HG03432 (cell line): ENCODE data around the gene GOLGA7B.

ENCODE experiments used
- ATAC-seq: cut with Tn5 transposase; IDR thresholded peaks from one replicate; pipeline ENCODE4 v1.9.1; 2021; ENCODE audit warnings: mild to moderate bottlenecking, moderate library complexity; ENCODE audit not compliant: unreplicated experiment

GOLGA7B gene

GRCh38 chr10:97892506-97892905 is 42.9 kb downstream of the GOLGA7B start:
- ATAC-seq = no peak

GRCh38 chr10:97892939-97893338 is 43.3 kb downstream of the GOLGA7B start:
- no peak for ATAC-seq

GRCh38 chr10:97894092-97894491 is 44.4 kb downstream of the GOLGA7B start:
- no peak for ATAC-seq

- ATAC-seq = no peak
Measured at GRCh38 chr10:97895084-97895483, 45.4 kb downstream of the GOLGA7B start.

- ATAC-seq = no peak
Measured at GRCh38 chr10:97895915-97896314, 46.3 kb downstream of the GOLGA7B start.

DNA sequence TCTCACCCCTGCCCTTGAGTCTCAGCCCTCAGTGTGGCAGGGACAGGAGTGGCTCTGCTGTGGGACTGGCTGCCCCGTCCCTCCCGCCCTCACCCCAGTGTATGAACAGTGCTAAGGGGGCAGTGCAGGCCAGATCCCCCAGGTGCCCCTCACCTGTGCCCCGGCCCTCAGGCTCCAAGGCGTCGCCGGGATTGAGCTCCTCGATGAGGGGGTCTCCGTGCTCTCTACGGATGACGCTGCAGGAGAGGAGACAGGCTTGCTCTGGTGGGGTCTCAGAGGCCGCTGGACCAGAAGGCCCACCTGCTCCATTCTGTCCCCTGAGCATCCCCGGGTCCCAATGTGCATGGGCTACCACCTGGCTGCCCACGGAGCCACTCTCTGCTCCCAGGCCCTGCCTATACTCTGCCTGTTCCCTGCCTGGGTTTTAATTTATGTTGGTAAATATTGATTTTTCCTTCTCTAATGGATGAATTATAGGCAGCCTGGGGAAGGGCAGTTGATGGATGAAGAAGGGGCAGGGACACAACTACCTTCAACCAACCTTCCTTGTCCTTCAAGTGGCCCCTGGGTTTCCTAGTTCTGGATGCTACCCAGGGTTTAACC is 47.2 kb downstream of the GOLGA7B start:
- ATAC-seq = no peak

DNA sequence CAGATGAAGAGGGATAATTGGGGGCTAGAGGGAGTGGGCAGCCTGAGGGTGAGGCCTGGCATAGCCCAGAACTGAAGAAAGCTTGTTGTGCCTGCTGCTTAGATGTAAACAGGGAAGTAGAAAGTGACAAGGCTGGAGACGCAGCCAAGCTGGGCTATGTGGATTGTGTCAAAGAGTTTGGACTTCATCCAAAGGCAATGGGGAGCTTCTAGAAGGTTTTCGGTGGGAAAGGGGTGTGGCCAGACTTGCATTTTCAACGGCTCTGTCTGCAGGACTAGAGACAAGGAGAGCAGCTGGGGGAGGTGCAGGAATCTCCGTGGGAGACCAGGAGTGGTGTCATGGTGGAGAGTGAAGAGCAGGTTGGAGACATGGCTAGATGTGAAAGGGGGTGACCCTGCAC is 48.8 kb downstream of the GOLGA7B start:
- no peak for ATAC-seq

- no peak for ATAC-seq
Measured at GRCh38 chr10:97901381-97901780, 51.7 kb downstream of the GOLGA7B start.

DNA sequence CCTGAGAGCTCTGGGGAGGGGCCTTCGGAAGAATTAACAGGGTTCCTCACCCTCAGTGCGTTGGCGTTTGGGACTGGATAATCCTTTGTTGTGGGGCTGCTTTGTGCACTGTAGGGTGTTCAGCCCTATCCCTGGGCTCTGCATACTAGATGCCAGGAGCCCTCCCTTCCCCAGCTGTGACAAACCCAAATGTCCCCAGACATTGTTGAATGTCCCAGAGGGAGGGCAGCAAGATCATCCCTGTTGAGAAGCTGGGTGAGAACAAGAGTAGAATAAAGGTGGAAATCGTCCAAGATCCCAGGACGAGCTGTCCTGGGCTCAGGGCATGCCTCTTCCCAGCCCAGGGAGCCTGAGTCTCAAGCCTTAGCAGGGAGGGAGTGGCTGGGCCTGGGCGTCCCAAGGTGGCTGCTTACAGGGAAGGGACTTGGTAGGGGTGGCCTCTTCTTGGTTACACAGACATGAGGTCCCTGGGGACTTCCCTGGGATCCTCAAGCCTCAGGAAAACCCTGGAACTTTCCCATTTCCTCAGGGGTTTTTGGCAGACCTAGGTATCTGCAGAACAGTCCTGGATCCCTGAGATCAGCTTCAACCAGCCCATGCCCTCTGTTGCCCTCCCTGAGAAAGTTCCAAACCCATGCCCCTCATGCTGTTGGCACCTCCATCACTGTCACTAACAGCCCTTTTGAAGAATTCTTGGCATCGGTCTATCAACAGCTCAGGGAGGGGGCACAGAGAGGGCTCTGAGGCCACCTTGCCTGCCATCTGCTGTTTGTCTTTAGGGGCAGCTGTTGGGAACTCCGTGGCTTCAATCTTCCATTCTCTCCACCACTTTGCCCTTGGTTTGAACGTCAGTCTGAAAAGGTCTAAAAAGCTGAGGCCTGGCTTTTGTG is 53.7 kb downstream of the GOLGA7B start:
- ATAC-seq = no peak

GRCh38 chr10:97904018-97904381 is 54.4 kb downstream of the GOLGA7B start:
- no peak for ATAC-seq

DNA sequence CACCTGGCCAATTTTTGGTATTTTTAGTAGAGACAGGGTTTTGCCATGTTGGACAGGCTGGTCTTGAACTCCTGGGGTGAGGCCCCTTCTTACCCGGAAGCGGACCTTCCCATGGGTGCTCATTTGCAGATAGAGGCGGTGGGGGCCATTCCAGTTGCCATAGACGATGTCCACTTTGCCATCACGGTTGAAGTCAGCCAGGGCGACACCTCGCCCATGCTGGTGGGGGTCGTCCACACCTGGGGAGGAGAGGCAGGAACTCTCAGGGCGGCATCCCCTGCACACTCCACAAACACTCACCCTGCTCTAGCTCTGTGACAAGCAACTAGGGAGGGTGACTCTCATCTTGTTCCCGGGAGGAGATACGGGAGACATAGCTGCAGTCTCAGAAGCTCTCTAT is 54.9 kb downstream of the GOLGA7B start:
- no peak for ATAC-seq

- no peak for ATAC-seq
Measured at GRCh38 chr10:97905276-97905675, 55.6 kb downstream of the GOLGA7B start.

DNA sequence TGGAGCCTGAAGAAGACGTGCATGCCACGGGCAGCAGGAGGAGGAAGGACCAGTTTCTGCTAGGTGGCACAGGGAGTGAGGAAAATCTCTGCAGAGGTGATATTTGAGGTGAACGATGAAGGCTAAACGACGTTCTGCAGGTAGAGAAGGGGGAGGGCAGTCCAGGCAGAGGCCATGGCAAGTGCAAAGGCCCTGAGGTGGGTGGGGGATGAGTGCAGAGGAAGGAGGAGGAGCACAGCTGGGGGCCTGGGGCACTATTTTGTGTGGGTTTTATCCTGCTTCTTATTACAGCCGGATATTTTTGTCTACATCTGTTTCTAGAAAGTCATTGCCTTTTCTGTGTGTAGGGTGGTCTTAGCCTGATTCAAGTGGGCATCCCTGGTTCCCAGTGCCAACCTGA is 57.6 kb downstream of the GOLGA7B start:
- no peak for ATAC-seq

DNA sequence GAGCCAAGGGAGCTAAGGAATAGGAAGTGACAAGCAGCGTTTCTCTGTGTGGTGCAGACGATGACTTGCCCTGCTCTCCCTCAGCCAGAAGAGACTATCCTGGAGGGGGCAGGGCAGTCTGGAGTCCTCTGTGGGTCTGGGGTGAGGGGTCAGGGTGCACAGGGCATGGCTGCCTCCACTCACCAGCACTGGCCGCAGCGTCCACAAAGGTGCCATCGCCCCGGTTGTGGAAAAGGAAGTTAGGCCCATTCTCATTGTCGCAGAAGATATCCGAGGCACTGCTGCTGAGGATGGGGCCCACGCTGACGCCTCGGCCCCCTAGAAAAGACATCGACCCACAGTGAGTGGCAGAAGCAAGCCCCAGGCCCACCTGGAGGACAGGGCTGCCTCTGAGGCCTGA is 58.2 kb downstream of the GOLGA7B start:
- no peak for ATAC-seq

DNA sequence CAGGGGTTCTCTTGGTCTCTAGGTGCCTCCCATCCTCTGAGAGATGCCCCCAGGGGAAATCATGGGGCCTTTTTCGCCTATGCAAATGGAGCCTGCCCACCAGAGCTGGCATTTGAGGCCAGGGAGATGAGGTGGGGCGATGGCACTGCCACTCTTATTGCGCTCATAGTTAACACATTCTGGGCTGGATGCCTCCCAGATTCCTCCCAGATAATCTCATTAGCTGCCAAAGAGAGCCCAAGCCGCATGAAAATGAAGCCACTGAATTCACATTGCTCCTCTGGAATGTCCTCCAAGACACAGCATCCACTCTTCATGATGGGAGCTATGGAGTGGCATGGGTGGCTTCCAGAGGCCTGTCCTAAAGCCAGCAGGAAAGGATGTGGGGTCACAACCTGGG is 61.0 kb downstream of the GOLGA7B start:
- no peak for ATAC-seq

- ATAC-seq = no peak
Measured at GRCh38 chr10:97911217-97911616, 61.6 kb downstream of the GOLGA7B start.

DNA sequence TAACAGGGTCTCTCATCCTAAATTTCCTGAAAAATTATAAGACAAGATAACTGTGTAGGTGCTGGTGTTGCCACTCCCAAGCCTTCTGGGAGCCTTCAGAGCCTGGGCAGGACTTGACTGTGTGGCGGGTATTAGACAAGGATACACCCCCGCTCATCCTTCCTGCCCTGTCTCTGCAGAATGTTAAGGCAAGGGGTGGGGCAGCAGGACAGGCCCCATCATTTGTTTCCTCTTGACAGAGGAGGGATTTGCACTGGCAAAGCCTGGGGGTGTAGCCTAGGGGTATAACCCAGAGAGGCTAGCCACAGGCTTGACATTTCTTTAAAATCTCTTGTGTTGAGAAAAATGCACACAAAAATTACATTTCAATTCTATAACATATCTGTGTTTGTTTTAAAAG is 63.5 kb downstream of the GOLGA7B start:
- ATAC-seq = no peak

GRCh38 chr10:97913614-97914013 is 64.0 kb downstream of the GOLGA7B start:
- no peak for ATAC-seq

GRCh38 chr10:97914171-97914836 is 64.7 kb downstream of the GOLGA7B start:
- no peak for ATAC-seq

- ATAC-seq = peak; percentile 79
Measured at GRCh38 chr10:97914837-97915211, 65.2 kb downstream of the GOLGA7B start.

- ATAC-seq = no peak
Measured at GRCh38 chr10:97915346-97916131, 65.9 kb downstream of the GOLGA7B start.
